GM18519 (cell line): ENCODE measurements around the gene AKAP13.

Experiments used
- ATAC-seq: cut with Tn5 transposase; IDR thresholded peaks from one replicate; pipeline ENCODE4 v1.9.1; 2021; ENCODE audit warnings: mild to moderate bottlenecking, moderate library complexity; ENCODE audit not compliant: unreplicated experiment, low FRiP score

Gene AKAP13

DNA sequence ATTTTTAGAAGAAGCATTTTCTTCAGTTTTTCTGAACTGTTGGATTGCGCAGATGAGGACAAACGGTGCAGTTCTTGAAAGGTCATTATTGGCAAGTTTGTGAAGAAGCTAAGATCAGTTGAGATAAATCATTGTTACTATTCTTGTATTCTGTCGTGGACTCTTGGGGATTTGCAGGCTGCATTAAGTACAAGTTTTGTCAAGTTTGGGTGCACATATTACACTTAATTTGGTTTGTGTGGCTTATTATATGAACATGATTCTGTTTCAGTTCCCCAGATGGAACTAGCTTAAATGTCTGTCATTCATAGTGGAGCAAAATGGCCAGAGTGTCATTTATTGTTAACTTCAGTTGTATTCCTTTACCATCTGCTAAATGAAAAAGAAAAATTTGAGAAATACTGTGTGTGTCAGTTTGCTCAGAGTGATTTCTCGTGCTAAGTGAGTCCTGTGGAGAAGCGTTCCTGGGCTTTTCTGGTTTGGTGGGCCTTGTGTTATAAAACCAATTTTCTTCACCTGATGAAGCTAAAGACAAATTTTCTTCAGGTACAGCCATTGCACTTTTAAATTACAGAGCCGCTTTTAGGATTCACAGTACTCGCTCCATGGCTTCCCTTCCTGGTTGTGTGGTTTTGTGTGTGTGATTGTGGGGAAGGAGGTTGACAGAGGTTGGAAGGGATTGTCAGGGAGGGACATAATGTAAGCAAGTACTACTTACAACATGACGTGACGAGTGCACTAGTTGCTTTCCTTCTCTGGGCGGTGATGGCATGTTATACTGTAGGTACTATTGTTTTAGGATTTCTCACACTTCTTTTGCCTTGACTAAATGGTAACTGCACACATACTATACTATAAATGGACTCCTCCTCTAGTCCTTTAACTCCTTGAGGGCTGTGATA, 1.7 kb downstream of the AKAP13 start:
- no peak for ATAC-seq

DNA sequence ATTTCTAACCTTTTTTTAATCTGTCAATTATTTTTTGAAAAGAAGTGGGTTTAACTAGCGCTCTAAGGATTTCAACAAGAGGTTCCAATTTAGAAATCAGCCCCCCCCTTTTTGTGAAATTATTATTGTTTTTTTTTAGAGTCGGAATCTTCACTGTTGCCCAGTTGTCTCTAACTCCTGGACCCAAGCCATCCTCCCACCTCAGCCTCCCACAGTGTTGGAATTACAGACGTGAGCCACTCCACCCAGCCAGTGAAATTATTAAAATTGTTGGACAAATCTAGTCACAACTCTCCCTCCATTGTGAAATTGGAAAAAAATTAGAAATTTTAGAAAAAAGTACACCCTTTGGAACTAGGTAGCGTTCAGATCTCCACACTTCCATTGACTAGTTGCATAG, 2.5 kb downstream of the AKAP13 start:
- no peak for ATAC-seq

GRCh38 chr15:85383470-85384148, 3.2 kb downstream of the AKAP13 start:
- ATAC-seq: no peak

DNA sequence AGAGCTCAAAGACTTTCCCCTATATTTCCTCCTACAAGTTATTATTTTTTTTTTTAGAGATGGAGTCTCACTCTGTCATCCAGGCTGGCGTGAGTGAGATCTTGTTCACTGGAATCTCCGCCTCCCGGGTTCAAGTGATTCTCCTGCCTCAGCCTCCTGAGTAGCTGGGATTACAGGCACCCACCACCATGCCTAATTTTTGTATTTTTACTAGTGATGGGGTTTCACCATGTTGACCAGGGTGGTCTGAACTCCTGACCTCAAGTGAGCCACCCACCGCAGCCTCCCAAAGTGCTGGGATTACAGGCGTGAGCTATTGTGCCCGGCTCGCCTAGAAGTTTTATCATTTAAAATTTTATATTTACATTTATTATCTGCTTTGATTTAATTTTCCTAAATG, 5.9 kb downstream of the AKAP13 start:
- ATAC-seq: no peak

GRCh38 chr15:85388566-85389305, 8.3 kb downstream of the AKAP13 start:
- ATAC-seq: no peak

- no peak for ATAC-seq
Measured at GRCh38 chr15:85389306-85389650, 8.9 kb downstream of the AKAP13 start.

DNA sequence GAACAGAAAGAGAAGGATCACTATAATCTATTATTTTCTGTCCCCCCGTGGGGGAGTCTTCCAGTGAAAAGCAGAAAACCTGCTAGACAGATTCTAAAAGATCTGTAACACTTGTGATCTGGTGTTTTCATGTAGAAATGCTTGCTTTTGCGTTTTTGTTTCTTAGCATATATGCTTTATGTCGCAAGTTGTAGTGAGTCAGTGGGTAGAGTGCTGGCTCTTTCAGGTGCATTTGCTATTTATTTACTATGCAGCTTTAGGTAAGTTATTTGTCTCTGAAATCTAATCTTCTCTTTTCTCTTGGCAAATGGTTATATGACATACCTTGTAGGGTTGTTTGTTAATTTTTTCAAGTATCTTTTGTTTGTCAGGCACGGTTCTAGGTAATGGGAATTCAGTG, 9.4 kb downstream of the AKAP13 start:
- no peak for ATAC-seq

DNA sequence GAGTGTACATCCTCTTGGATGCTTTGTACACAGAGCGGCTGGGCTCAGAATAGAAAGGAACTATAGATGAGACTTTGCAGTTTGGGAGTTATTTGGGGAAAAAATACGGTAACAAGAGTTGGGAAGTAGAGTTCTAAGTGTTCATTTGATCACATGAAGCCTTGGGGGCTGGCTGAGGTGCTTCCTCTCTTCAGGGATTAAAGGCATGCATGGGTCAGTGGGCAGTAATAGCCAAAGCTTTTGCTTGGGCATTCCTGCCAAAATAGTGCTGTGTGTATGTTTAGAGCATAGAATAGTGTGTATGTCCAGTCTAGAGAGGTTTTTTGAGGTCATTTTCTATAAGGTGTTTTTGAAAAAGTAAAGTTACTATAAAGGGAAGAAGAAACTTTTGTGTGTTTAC, 12.8 kb downstream of the AKAP13 start:
- no peak for ATAC-seq

GRCh38 chr15:85394554-85395333, 14.3 kb downstream of the AKAP13 start:
- no peak for ATAC-seq

- no peak for ATAC-seq
Measured at GRCh38 chr15:85396554-85396953, 16.2 kb downstream of the AKAP13 start.

DNA sequence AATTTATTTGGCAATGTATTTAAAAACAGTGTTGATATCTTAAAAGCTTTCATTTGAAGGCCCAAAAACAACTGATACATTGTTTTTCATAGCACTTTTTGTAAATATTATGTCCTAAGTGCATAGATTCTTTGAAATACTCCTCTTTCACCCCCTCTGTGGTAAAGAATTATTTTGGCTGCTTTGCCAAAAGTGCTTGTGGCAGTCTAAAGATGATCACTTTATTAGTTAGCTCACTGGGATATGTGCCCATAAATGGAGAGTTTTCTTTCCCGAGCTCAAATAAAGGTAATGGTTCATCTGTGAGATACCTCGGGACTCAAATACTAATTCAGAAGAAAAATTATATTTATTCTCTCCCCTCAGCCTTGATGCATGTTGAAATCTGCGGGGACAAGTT, 16.7 kb downstream of the AKAP13 start:
- ATAC-seq: no peak

- ATAC-seq: no peak
Measured at GRCh38 chr15:85397926-85398325, 17.5 kb downstream of the AKAP13 start.

DNA sequence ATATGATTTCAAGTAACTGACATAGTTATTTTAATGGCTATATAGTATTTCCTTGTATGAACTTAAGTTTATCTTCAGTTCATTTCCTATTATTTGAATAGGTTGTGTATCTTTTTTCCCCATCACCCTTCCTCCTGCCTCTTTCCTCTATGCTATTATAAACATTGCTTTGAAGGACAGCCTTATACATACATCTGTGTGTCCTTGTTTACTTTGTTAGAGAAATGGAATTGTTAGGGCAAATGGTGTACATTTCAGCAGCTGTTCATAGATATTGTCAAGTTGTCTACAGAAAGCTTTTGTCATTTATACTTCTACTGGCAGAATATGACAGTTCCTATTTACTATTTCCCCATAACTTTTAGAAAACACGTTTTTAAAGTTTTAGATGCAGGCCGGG, 18.4 kb downstream of the AKAP13 start:
- no peak for ATAC-seq

- no peak for ATAC-seq
Measured at GRCh38 chr15:85399627-85400026, 19.2 kb downstream of the AKAP13 start.

DNA sequence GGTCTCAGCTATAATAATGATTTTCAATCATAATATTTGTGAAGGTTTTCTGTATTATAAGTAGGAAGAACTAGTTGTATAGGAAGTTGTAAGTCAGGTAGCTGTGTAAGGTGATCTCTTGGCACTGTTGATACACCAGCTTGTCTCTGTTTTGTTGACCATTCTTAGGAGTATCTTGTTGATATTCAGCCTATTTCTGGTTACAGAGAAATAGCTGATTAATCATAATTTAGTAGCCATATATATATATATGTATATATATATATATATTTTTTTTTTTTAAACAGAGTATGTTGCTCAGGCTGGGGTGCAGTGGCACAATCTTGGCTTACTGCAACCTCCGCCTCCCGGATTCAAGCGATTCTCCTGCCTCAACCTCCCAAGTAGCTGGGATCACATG, 20.2 kb downstream of the AKAP13 start:
- no peak for ATAC-seq

DNA sequence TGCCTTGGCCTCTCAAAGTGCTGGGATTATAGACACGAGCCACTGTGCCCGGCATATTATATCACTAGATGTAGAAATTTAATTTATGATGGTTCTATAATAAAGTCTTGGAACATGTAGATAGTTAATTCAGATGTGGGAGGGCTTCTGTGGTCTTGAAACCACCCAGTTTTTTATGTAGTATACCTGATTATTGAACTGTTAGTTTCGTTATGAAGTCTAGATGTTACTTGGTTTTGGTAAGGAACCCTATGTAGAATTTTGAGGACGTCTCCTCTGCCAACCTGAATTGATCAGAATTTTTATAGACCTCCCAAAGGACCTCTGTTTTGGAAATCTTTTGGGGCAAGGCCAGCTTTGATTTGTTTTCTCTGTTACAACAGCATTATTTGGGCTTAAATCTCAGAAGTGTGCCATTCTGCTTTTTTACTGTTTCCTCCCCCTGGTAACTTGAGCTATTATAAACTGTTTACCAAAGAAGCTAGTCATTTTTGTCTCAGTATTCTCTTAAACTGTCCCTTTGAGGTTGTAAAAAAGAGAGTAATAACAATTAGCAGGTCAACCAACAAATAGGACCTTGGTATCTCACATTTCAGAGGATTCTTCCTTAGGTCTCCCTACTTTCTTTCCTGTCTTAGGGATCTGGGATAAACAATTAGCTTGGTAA, 20.8 kb downstream of the AKAP13 start:
- no peak for ATAC-seq

- ATAC-seq: no peak
Measured at GRCh38 chr15:85402195-85402881, 21.9 kb downstream of the AKAP13 start.

GRCh38 chr15:85403745-85404144, 23.3 kb downstream of the AKAP13 start:
- no peak for ATAC-seq

GRCh38 chr15:85404176-85404917, 23.9 kb downstream of the AKAP13 start:
- ATAC-seq: no peak
